T follicular helper cell (primary cell): ENCODE measurements around the gene GOLGA6L9.
"Not testable (repeated sequence)": the region's sequence is repeated elsewhere in the genome, so short reads cannot be mapped to it uniquely, and the experiment has no call there.

Source experiments
- DNase-seq: peaks from one replicate; pipeline ENCODE4 v3.0.0-alpha.2; 2020; ENCODE audit warnings: low read depth
- total RNA-seq, 2 experiments: gene quantifications; one replicate each; lab custom pipeline; 2026; lab: John Stamatoyannopoulos, UW

Gene GOLGA6L9, protein sequence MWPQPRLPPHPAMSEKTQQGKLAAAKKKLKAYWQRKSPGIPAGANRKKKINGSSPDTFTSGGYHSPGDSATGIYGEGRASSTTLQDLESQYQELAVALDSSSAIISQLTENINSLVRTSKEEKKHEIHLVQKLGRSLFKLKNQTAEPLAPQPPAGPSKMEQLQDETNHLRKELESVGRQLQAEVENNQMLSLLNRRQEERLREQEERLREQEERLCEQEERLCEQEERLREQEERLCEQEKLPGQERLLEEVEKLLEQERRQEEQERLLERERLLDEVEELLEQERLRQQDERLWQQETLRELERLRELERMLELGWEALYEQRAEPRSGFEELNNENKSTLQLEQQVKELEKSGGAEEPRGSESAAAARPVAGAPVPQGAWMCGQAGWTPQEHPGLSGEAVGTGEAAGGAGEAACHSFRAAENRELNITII
- 1.2 to 3.3 reads per million in 2 experiments for total RNA-seq

DNA sequence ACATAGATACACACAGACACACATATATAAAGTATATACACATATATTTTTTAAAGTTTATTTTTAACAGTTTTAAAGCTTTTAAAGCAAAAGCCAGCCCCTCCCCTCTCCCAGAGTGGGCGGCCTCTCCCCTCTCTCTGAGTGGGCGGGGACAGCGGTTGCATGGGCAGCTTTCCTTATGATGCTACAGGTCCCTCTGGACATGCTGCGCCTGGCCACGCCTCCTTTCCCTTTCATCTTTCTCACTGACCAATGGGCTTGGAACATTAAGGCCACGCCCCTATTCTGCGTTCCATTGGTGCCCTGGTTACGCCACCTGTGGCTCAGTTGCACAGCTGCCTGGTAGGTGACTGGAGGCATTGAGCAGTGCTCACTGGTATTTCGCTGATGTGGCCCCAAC is at the start of gene GOLGA6L9:
Gene GOLGA6L9, plus strand, starts transcription at position 124 of the 400 bp plus-strand sequence. Its CDS starts 264 bp downstream, at position 388.
- DNase-seq = not testable (repeated sequence)

DNA sequence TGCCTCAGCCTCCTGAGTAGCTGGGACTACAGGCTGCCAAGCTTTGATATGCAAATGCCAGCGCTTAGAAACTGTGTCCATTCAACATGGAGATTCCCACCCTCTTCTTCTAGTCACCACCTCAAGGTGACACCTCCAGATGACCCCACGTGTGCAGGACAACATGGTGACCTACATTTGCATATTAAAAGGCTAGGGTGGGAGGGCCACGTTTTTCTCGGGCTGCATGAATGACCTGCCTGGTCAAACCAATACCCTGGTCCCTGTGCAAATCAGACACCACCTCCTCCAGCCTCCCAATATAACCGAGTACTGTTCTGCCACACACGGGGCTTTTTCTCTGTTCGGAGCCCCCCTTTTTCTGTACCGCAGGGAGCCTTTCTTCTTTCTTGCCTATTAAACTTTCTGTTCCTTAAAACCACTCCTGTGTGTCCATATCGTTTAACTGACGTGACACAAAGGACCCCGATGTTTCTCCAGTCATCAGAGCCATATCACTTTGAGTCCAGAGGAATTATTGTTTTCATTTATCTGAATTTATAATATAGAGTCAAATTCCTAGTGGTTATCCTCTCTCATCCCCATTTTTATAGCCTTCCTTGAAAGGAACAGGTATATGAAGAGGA is 48.2 kb upstream of the GOLGA6L9 start:
- DNase-seq = not testable (repeated sequence)

DNA sequence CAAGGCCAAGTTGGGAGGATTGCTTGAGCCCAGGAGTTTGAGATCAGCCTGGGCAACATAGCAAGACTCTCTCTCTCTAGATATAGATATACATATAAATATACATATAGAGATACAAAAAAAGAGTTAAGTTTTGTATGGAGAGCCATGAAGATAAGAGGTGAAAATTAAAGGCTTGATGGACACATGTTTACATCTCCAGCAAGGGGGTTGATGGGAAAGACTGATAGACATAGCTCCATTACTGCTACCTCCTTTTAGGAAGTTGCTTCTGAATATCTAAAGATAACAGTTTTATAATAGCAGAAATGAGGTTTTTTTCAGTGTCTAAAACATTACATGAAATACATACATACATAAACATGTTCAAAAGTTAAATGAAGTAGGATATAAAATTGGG is 42.4 kb upstream of the GOLGA6L9 start:
- DNase-seq = not testable (repeated sequence)

DNA sequence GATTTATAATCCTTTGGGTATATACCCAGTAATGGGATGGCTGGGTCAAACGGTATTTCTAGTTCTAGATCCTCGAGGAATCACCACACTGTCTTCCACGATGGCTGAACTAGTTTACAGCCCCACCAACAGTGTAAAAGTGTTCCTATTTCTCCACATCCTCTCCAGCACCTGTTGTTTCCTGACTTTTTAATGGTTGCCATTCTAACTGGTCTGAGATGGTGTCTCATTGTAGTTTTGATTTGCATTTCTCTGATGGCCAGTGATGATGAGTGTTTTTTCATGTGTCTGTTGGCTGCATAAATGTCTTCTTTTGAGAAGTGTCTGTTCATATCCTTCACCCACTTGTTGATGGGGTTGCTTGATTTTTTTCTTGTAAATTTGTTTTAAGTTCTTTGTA is 39.5 kb upstream of the GOLGA6L9 start:
- DNase-seq = not testable (repeated sequence)

DNA sequence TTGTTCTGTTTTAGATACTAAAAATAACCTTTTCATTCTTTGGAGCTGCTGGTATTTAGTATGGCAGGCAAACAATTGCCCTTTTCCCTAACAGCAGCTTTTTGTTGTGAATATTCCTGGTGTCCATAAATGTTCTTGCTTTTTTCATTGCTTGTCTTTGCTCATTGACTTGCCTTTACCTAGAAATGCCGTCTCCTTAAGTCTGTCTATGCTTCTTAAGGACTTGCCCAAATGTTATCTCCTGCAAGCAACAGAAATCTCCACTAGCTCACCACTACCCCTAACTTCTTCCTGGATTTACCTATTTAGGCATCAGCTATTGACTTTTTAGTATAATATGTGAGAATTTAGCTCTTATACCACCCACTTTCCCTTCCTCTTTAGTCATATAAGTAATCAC is 37.5 kb upstream of the GOLGA6L9 start:
- not testable (repeated sequence) for DNase-seq

DNA sequence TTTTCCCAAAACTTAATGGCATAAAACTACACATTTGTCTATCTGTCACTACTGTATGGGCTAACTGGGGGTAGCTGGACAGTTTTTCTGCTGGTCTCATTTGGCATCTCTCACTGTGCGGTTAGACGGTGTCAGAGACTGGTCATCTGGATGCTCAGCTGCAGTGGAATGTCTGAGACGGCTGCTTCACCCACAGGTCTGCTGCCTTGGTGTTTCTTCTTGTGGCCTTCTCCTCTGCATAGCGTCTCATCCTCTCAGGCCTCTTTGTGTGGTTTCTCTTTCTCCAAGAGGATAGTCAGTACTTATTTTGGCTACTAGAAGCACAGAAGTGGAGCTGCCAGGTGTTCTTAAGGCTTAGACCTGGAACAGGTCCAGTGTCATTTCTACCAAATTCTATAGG is 35.9 kb upstream of the GOLGA6L9 start:
- DNase-seq = no peak

DNA sequence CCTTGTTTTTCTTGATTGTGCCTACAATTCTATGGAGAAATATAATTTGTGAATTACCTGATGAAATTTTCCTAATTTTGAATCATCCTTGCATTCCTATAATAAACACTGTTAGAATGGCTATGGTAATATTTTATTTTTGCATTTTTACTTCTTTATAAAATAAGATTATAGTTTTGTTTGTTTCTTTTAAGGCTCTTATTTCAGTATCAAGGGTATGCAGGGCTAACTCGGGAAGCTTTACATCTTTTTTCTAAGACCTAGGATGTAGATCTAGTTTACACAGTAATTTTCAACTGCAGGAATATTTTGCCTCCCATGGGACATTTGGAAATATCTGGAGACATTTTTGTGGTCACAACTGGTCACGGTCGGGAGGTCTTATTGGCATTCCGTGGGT is 33.8 kb upstream of the GOLGA6L9 start:
- DNase-seq = not testable (repeated sequence)

DNA sequence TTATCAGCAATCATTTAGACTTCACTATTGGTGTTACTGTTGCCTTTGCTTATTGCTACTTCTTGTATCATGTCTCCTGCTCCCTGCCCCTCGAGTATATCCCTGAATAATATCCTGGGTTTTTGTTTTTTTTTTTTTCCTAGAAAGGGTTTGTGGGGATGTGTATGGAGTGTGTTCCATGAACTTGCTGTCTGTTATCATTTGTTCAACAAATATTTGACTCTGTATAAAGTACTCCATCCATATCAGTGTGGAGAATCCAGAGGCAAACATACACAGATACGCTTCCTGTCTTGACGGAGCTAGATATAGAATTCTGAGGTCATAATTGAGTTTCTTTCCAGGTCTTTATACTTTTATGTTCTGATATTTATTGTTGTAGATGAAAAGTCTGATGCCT is 31.8 kb upstream of the GOLGA6L9 start:
- DNase-seq = no peak

DNA sequence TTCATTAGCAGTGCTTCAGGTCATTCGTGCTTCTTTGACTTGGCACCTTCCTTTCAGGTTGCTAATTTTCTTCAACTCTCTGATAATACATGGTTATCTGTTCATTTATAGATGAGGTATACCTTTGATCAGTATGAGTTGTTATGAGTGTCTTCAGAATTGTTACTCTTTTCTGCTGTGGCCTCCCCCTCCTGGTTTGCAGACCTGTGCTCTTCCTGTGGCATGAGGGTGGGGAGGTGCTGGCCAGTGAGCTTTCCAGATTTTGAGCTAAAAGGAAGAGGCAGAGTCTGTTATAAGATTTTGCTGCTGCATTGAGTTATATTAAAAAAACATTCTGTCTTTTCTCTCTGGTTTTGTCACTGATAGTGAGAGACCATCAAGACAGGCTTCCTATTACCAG is 30.8 kb upstream of the GOLGA6L9 start:
- DNase-seq = no peak

DNA sequence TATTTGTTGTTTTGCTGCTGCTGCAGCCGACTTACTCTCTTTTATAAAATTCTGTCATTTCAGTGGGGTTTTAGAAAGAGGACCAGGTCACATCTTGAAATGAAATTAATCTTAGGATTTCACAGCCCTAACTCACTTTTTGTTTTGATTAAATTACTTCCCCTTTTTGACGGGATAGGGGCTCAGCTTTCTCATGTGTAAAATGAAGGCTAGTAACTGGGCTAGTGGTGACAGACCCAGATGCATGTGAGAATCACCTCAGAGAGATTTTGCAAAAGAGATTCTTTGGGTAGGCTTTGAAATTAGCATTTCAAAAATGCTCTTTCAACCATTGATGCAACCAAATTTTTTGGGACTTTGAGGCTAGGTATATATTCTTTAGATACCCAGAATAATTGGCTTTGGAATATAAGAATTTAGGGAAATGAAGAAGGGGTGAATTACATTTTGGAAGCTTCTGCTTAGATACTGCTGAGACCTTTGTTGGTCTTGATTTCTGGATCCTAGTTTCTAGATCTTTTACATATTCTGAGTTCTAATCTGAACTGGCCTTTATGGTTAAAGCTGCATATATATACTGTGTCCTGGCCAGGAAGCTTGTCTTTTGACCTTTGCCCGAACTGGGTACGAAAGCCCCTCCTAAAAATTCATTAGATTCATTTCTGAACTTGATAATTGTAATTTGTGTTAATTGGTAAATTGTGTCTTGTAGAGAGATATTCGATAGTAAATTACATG is 30.1 kb upstream of the GOLGA6L9 start:
- DNase-seq = not testable (repeated sequence)

DNA sequence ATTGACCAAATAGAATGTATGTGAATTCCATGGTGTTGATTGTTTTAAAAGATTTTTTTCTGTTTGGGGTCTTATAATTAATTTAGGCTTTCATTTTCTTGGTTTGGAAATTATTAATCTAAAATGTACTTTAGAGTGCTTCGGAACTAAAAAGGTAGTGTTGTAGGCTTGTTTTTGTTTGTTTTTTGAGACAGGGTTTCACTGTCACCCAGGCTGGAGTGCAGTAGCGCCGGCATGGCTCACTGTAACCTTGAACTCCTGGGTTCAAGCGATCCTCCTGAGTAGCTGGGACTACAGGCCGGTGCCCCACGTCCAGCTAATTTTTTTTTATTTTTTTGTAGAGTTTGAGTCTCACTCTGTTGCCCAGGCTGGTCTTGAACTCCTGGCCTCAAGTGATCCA is 27.7 kb upstream of the GOLGA6L9 start:
- DNase-seq = not testable (repeated sequence)

DNA sequence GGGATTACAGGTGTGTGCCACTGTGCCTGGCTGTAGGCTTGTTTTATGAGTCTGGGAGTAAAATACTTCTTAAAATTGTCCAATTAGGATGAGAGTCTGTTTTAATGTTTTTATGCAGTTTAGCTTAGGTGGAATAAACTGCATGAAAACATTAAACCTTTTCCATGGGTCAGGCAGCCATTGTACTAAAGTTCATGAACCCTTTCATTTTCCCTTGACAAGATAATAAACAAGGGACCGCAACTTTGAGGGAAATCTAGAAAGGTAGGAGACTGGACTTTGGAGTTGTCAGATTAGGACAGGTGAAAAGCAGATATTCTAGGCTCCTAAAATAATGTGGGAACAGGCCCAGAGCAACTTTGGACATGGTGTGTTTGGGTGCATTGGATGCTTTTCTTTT is 27.3 kb upstream of the GOLGA6L9 start:
- not testable (repeated sequence) for DNase-seq

DNA sequence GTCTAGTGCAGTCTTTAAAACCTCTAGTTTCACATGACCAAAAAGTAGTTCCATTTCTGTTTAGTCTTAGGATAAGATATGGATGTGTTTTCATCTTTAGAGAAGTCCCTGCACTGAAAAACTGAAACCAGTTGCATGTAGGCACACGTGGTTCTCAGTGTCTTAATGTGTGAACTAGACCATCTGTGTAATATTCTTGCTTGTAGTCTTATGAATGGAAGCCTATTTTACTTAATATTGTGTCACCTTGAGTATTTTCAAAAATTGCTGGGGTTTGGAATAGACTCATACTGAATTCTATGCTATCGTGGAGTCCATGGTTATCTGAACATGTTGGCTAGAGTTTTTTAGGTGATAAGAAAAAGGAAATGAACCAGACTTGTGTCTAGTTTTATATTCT is 23.4 kb upstream of the GOLGA6L9 start:
- DNase-seq = not testable (repeated sequence)

DNA sequence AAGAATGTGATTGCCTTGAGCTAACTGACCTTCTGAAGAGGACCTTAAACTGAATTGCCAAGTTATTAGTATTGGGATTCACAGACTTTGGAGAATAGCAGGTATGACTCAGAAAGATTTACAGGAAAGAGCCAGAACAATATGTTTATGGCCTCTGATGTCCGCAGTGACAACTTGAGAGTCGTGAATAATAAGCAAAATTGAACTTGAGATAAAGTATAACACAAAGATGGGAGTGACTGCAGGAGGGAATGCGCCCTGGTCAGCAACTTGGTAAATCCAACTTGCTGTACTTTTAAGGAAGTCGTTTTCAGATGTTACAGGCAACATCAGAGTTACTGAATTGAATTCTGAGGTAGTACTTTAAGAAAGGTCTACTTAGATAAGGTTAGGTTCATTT is 19.3 kb upstream of the GOLGA6L9 start:
- not testable (repeated sequence) for DNase-seq

DNA sequence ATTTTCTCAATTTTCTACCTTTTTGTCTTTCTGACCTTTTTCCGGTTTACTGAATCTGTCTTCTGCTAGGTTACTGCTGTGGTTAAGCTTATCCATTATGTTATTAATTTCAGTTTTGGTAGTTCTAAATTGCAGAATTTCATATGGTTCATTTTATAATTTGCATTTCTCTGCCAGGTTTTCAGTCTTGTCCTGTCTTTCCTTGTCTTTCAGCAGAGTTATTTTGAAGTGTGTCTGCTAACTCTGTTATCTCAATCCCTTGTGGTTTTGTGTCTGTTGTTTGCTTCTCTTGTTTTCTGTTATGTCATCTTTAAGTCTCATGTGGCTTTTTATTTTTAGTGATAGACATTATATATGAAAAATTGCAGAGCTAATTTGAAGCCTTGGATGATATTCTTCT is 18.0 kb upstream of the GOLGA6L9 start:
- DNase-seq = not testable (repeated sequence)

DNA sequence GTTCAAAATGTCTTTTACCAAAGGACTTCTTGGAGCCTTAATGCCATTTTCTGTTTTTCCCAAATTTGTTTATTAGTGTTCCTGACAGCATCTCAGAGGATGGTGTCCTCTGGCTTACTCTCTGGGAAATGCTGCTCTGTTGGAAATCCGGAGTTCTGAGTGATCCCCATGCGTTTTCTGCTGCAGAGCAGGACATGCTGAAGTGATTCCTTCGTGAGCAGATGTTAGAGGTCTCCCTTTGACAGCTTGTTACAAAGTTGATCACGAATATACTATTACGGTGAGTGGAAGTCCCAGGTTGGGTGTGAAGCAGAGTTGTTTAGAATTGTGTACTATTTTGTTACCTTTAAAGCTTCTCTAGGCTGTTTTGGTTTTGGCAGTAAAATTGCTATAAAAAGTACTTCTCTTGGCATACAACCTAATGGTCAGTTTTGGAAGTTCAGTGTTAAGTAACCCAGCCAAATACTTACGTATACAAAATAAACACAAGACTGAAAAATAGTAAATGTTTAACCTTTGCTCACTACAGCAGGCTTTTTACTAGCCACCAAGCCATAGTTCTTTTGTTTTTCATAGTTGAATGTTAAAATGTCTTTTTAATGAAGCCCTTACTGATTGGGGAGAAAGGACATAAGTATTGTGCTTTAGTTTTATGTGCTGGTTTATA is 15.0 kb upstream of the GOLGA6L9 start:
- not testable (repeated sequence) for DNase-seq

DNA sequence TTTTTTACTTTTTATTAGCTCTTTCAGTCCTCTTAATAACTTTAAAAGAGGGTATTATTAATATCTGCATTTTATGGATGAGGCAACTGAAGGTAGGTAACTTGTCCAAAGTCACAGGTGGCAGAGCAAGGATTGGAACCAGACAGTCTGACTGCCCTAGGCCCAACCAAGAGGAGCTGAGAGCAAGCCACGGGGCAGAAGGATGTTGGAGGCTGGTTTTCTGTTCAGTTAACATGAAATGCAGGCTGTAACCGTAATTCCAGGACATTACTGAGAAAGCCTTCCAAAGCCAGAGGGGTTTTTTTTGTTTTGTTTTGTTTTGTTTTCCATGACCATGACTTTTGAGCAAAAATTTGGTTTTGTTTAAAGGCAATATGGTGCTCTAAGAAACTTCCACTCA is 9.1 kb upstream of the GOLGA6L9 start:
- not testable (repeated sequence) for DNase-seq

DNA sequence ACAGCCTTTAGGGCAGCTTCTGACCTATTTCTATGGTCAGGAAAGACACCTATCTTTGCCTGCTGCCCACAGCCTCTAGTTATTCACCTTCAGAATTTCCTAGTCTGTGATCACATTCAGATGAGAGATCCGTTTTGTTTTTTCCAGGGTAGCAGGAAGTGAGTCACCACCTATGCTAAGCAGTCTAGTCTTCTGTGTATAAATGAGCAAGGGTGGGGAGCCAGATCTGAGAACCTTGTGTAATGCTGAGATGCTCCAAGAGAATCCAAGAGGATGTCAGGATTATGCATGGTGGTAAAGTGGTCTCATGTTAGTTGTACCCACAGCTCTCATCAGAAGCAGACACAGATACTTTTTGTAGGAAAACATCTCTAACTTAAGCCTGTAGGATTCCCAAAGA is 8.7 kb upstream of the GOLGA6L9 start:
- not testable (repeated sequence) for DNase-seq

DNA sequence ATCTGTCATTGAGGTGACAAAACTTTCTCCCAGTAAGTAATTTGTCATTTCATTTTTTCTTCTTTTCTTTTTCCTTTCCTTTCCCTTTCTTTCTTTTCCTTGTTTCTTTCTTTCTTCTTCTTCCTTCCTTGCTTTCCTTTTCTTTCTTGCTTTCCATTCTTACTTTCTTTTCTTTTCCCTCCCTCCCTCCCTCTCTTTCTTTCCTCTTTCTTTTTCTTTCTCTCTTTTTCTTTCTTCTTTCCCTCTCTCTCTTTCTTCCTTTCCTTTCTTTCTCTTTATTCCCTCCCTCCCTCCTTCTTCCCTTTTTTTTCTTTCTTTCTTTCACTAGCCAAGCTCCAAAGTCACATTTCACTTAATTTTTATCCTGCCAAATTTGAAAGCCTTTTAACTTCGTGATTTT is 2.5 kb upstream of the GOLGA6L9 start:
- not testable (repeated sequence) for DNase-seq

DNA sequence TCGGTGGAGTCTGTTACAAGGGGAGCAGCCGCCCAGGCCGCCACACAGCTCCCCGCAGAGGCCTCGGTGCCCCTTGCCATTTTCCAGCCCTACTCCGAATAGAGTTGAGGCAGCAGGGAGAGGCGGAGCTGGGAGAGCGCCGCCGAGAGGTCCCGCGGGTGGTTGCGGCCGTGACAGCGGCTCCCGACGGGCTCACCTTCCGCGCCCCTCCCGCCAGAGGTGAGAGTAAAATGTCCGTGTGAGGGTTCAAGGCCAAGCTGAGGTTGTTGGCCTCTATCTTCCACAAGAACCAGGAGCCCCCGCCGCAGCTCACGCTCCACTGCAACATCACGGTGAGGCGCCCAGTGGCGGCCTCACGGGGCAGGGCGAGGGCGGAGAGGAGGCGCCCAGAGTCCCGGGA is 15.8 kb downstream of the GOLGA6L9 start:
- not testable (repeated sequence) for DNase-seq

DNA sequence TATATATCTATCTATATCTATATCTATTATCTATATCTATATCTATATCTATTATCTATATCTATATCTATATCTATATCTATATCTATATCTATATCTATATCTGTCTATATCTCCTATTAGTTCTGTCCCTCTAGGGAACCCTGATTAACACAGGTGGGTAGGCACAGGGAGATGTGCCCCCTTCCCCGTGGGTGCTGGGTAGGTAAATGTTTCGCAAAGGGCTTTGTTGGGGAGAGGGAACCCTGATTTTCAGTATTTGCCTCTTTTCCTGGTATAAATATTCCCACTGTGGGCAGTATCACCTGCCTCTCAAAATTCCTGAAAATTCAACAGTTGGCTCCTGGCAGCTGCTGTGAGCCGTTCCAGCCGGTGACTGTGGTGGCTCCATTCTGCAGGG is 27.7 kb downstream of the GOLGA6L9 start:
- not testable (repeated sequence) for DNase-seq

DNA sequence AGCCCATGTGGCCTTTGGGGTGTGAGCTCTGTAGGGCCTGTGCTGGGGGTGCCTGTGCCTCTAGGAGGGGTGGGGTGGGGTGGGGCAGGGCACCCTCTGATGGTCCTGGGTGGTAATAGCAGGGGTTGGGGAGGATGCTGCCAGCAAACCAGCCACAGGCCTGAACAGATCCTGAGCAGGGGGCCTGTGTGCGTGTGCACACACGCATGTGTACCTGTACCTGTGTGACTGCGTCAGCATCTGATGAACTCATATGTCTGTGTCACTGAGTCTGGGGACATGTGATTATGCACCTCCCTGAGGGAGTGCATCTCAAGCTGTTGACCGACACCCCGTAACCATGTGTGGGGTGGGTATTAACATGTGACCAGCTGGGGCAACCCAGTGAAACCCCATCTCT is 36.0 kb downstream of the GOLGA6L9 start:
- DNase-seq = not testable (repeated sequence)
